C4-2B (cell line): ENCODE results near the gene DAD1.

Source experiments
- CTCF ChIP-seq: fragments of 450-650 bp; conservative IDR thresholded peaks from 2 replicates; pipeline ENCODE4 v1.5.1; 2017; ENCODE audit warnings: mild to moderate bottlenecking
- ZFX ChIP-seq: fragments of 450-650 bp; IDR thresholded peaks from 2 replicates; pipeline ENCODE4 v1.6.1; 2017

GRCh38 chr14:22533739-22534359, 55.2 kb downstream of the DAD1 start:
- TF ChIP-seq CTCF (no peak), ZFX (no peak)
